HCT116 (cell line): Measurements from ENCODE around the gene HTR2C. TPM values are rescaled to one million over a fixed set of nuclear protein-coding genes. Genes with fewer than 3 reads are reported as not detected.
A peak's percentile ranks its signal among the peaks of the same experiment; 100 is the strongest.

Experiments used
- ATAC-seq: fragments of 200-7000 bp; cut with Tn5 transposase; 2 replicates; pipeline ENCODE4 v1.9.1; 2020; ENCODE audit warnings: mild to moderate bottlenecking, moderate library complexity
- BruUV-seq: library from RNA; stranded (reverse); fragments of 400-500 nt; replicated peaks from 2 replicates; lab custom pipeline; 2021; lab: Mats Ljungman, UMichigan
- CTCF ChIA-PET: fragments of 300-600 bp; sonication (Branson Sonifier 250); formaldehyde crosslinking; loops from one replicate; lab custom pipeline; 2021; ENCODE audit warnings: antibody characterized with exemption; lab: Charles Lee
- POLR2A ChIA-PET: fragments of 300-600, 350-600 bp; sonication (Branson Sonifier 250); formaldehyde crosslinking; loops from one replicate; lab custom pipeline; 2021; ENCODE audit warnings: antibody characterized with exemption; lab: Charles Lee
- RAD21 ChIA-PET, 2 experiments: fragments of 300-600 bp; sonication (Branson Sonifier 250); formaldehyde crosslinking; loops; one replicate each; lab custom pipeline; 2023; ENCODE audit warnings: low total read pairs in 2 of 2; ENCODE audit not compliant: uncharacterized antibody in 2 of 2, unreplicated experiment in 2 of 2, low non-redundant PET in 1 of 2; lab: Charles Lee
- DNase-seq: peaks from one replicate; pipeline ENCODE4 v3.0.0-alpha.2; 2010; ENCODE audit warnings: low read depth, low spot score
- H2AFZ ChIP-seq: fragments of 200-600 bp; shearing (Covaris generic), sonication (generic); 2 replicates; pipeline ENCODE4 v1.6.1; 2017; ENCODE audit warnings: low read depth, mixed run types, mixed read lengths, antibody characterized with exemption, low read length; ENCODE audit not compliant: poor library complexity, severe bottlenecking
- H3K27ac ChIP-seq: 2 replicates; pipeline ENCODE4 v1.5.1; 2012; ENCODE audit warnings: low read depth, low read length
- H3K27me3 ChIP-seq: fragments of 200-600 bp; sonication (generic); 2 replicates; pipeline ENCODE4 v1.6.1; 2016; ENCODE audit warnings: mixed run types, low read length, mixed read lengths; ENCODE audit not compliant: insufficient read depth
- H3K36me3 ChIP-seq, 2 experiments: fragments of 200-500 bp in 1 of 2; fragments of 200-600 bp in 1 of 2; sonication (Bioruptor generic) in 1 of 2; sonication (generic) in 1 of 2; 2 replicates each; pipeline versions ENCODE4 v1.5.1 to v1.6.1; 2014 to 2016; ENCODE audit warnings: low read length in 2 of 2, inconsistent platforms in 1 of 2, mixed read lengths in 1 of 2, mixed run types in 1 of 2; ENCODE audit not compliant: insufficient read depth in 2 of 2, control insufficient read depth in 1 of 2
- H3K4me1 ChIP-seq, 2 experiments: fragments of 200-600 bp in 1 of 2; sonication (generic) in 1 of 2; 2 replicates each; pipeline versions ENCODE4 v1.5.1 to v1.6.1; 2012 to 2017; ENCODE audit warnings: low read length in 2 of 2, inconsistent platforms in 1 of 2, mild to moderate bottlenecking in 1 of 2, mixed read lengths in 1 of 2, mixed run types in 1 of 2, moderate library complexity in 1 of 2; ENCODE audit not compliant: insufficient read depth in 2 of 2, control insufficient read depth in 1 of 2
- H3K4me2 ChIP-seq: fragments of 200-600 bp; sonication (generic); 2 replicates; pipeline ENCODE4 v1.6.1; 2017; ENCODE audit warnings: mixed run types, low read length, mixed read lengths
- H3K4me3 ChIP-seq, 2 experiments: fragments of 200-600 bp in 1 of 2; sonication (generic) in 1 of 2; replicated peaks in 1 of 2; 2 replicates each; pipeline ENCODE4 v1.5.1; 2011 to 2016; ENCODE audit warnings: low read length in 2 of 2, control low read depth in 1 of 2, low read depth in 1 of 2, mild to moderate bottlenecking in 1 of 2, mixed read lengths in 1 of 2, mixed run types in 1 of 2
- H3K79me2 ChIP-seq: fragments of 200-600 bp; sonication (generic); 2 replicates; pipeline ENCODE4 v1.6.1; 2017; ENCODE audit warnings: mild to moderate bottlenecking, mixed run types, low read length, moderate library complexity, mixed read lengths; ENCODE audit not compliant: insufficient read depth
- H3K9ac ChIP-seq: fragments of 200-600 bp; sonication (generic); 2 replicates; pipeline ENCODE4 v1.6.1; 2016; ENCODE audit warnings: low read length, mixed read lengths
- H3K9me2 ChIP-seq: fragments of 200-600 bp; sonication (generic), shearing (Covaris generic); 2 replicates; pipeline ENCODE4 v1.6.1; 2017; ENCODE audit warnings: mixed run types, mild to moderate bottlenecking, moderate library complexity; ENCODE audit not compliant: insufficient read depth
- H3K9me3 ChIP-seq, 2 experiments: fragments of 200-500 bp in 1 of 2; fragments of 200-600 bp in 1 of 2; sonication (Bioruptor generic) in 1 of 2; sonication (generic) in 1 of 2; 2 replicates each; pipeline ENCODE4 v1.6.1; 2014 to 2017; ENCODE audit warnings: low read length in 2 of 2, mixed read lengths in 2 of 2, inconsistent platforms in 1 of 2, low read depth in 1 of 2, mild to moderate bottlenecking in 1 of 2, mixed run types in 1 of 2, moderate library complexity in 1 of 2; ENCODE audit not compliant: control insufficient read depth in 1 of 2, insufficient read depth in 1 of 2
- H4K20me1 ChIP-seq: fragments of 200-600 bp; sonication (generic), shearing (Covaris generic); 2 replicates; pipeline ENCODE4 v1.6.1; 2017; ENCODE audit warnings: mixed run types, mild to moderate bottlenecking, moderate library complexity; ENCODE audit not compliant: insufficient read depth
- CEBPB ChIP-seq: IDR thresholded peaks from 2 replicates; pipeline ENCODE4 v1.6.1; 2012; ENCODE audit warnings: low read depth
- EZH2 ChIP-seq: fragments of 200-600 bp; sonication (generic); IDR thresholded peaks from 2 replicates; pipeline ENCODE4 v1.6.1; 2017; ENCODE audit warnings: antibody characterized with exemption, mixed run types
- FOSL1 ChIP-seq: IDR thresholded peaks from 2 replicates; pipeline ENCODE4 v1.6.1; 2012; ENCODE audit warnings: low read depth
- JUND ChIP-seq: IDR thresholded peaks from 2 replicates; pipeline ENCODE4 v1.6.1; 2012
- POLR2AphosphoS5 ChIP-seq: IDR thresholded peaks from 2 replicates; pipeline ENCODE4 v1.6.1; 2011; ENCODE audit warnings: mild to moderate bottlenecking, low read depth, low read length, moderate library complexity
- RAD21 ChIP-seq: IDR thresholded peaks from 2 replicates; pipeline ENCODE4 v1.6.1; 2012; ENCODE audit warnings: low read depth, mild to moderate bottlenecking
- SIN3A ChIP-seq: IDR thresholded peaks from 2 replicates; pipeline ENCODE4 v1.6.1; 2012; ENCODE audit warnings: low read depth
- SP1 ChIP-seq: IDR thresholded peaks from 2 replicates; pipeline ENCODE4 v1.6.1; 2012; ENCODE audit warnings: low read depth
- SRF ChIP-seq: IDR thresholded peaks from 2 replicates; pipeline ENCODE4 v1.6.1; 2012; ENCODE audit warnings: low read depth
- TCF7L2 ChIP-seq: IDR thresholded peaks from 2 replicates; pipeline ENCODE4 v1.7.0; 2011; ENCODE audit warnings: borderline replicate concordance, inconsistent platforms; ENCODE audit not compliant: insufficient read depth, insufficient read length; ENCODE audit errors: extremely low read depth
- YY1 ChIP-seq: IDR thresholded peaks from 2 replicates; pipeline ENCODE4 v1.6.1; 2011; ENCODE audit warnings: low read length, low read depth, moderate library complexity, mild to moderate bottlenecking; ENCODE audit not compliant: insufficient replicate concordance; ENCODE audit errors: extremely low read depth
- ZNF274 ChIP-seq: fragments of 200-500 bp; sonication (Bioruptor generic); IDR thresholded peaks from 2 replicates; pipeline ENCODE4 v1.6.1; 2014; ENCODE audit warnings: mild to moderate bottlenecking, low read depth, low read length, inconsistent platforms
- intact Hi-C: fragments of 100-400 bp; cut with micrococcal nuclease; formaldehyde crosslinking; loops from 2 replicates; pipeline ENCODE4 v1.10.0; 2022
- total RNA-seq: library from RNA; stranded (reverse); gene quantifications from one replicate; pipeline ENCODE4 v1.2.1, GENCODE V29; 2021; ENCODE audit not compliant: unreplicated experiment
- TF ChIP-seq, protein P1 (sequence below): IDR thresholded peaks from 2 replicates; pipeline ENCODE4 v1.6.1; 2012
- TF ChIP-seq, protein P2 (sequence below): IDR thresholded peaks from 2 replicates; pipeline ENCODE4 v1.6.1; 2011; ENCODE audit warnings: mild to moderate bottlenecking, low read length, moderate library complexity; ENCODE audit not compliant: insufficient replicate concordance; ENCODE audit errors: extremely low read depth
- TF ChIP-seq, protein P3 (sequence below), 3 experiments: fragments of 200-600 bp in 1 of 3; sonication (generic) in 1 of 3; IDR thresholded peaks in 2 of 3; conservative IDR thresholded peaks in 1 of 3; 2 replicates each; pipeline ENCODE4 v1.5.1; 2012 to 2017; ENCODE audit warnings: low read depth in 2 of 3, low read length in 2 of 3, antibody characterized with exemption in 1 of 3, borderline replicate concordance in 1 of 3, control low read depth in 1 of 3, mild to moderate bottlenecking in 1 of 3, mixed read lengths in 1 of 3, mixed run types in 1 of 3, moderate library complexity in 1 of 3; ENCODE audit not compliant: insufficient read depth in 1 of 3

Gene HTR2C
- total RNA-seq, 1 experiment from 2014 or later: not detected

DNA sequence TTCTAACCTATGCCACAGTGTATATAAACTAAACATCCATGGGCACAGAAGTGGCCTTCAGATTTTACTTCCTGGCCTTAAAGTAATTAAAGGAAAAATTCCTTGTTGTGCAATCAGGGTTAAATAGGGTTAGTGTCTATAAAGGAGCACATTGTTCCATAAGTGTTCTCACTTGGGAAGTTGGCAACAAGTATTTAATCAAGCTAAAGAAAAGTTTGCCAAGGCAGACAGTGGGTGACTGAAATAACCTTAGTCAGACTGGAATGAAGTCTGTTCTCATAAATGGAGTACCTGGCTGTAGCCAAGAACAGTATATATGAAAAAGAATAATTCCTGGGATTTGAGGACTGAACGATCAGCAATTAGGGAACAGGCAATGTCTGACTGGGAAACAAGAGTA, 213.6 kb downstream of the HTR2C start:
- CTCF ChIA-PET: no interaction called here
- Histone ChIP-seq H4K20me1 (no peaks in the 10 kb centered on the region), H3K4me1 (peaks cover 9 to 29% of the 10 kb centered on the region in 2 experiments; a peak in 3 of 4 replicates), H3K27me3 (no peaks in the 10 kb centered on the region), H3K9ac (no peak overlapping the region), H3K4me2 (no peak overlapping the region), H3K36me3 (no peaks in the 10 kb centered on the region), H3K4me3 (no peak overlapping the region), H3K79me2 (no peaks in the 10 kb centered on the region), H3K27ac (no peak overlapping the region), H2AFZ (no peak overlapping the region), H3K9me3 (no peaks in the 10 kb centered on the region), H3K9me2 (no peaks in the 10 kb centered on the region)
- BruUV-seq: no TSS peak
- intact Hi-C loops: no loop called here
- no peak for ATAC-seq
- POLR2A ChIA-PET: no interaction called here
- RAD21 ChIA-PET: no interaction called here
- DNase-seq: no peak
- peak; percentile 39; the same call in 1 of the 2 replicates for TF ChIP-seq CEBPB
- TF ChIP-seq, protein P1, sequence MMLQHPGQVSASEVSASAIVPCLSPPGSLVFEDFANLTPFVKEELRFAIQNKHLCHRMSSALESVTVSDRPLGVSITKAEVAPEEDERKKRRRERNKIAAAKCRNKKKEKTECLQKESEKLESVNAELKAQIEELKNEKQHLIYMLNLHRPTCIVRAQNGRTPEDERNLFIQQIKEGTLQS: no peak

DNA sequence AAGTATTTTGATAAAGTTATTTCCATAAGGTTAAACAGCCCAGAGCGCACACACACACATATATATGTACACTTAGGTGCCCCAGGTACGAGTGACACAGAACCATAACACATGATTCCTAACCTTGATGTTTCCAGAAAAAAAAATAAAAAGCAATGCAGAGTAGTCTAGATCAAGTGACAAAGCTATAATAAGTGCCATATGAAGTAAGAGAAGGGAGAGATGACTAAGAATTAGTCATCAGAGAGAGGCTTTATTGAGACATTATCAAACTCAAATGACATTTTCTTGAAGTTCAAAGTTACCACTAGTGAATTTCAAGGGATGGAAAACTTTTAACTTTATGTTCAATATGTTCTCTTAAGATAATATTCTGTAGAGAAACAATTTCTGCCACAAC, 215.0 kb downstream of the HTR2C start:
- BruUV-seq: no TSS peak
- no peaks in the 10 kb centered on the region for H3K27me3 ChIP-seq
- H3K4me2 ChIP-seq: peak overlapping the region; percentile 54
- ChIA-PET RAD21 (no interaction called here), CTCF (no interaction called here), POLR2A (no interaction called here)
- H4K20me1 ChIP-seq: no peaks in the 10 kb centered on the region
- no peaks in the 10 kb centered on the region for H3K36me3 ChIP-seq
- ATAC-seq (peak; percentile 74), DNase-seq (peak; percentile 38)
- H3K9me2 ChIP-seq: no peaks in the 10 kb centered on the region
- no peak overlapping the region for H3K27ac ChIP-seq
- no peak overlapping the region for H3K9ac ChIP-seq
- intact Hi-C loops: no loop called here
- H3K4me1 ChIP-seq: peaks cover 9 to 29% of the 10 kb centered on the region in 2 experiments; a peak in 3 of 4 replicates
- H3K79me2 ChIP-seq: no peaks in the 10 kb centered on the region
- H2AFZ ChIP-seq: peak overlapping the region; percentile 26
- H3K9me3 ChIP-seq: no peaks in the 10 kb centered on the region
- no peak for TF ChIP-seq POLR2AphosphoS5
- TF ChIP-seq SIN3A: no peak
- TF ChIP-seq ZNF274: no peak
- TF ChIP-seq, protein P2, sequence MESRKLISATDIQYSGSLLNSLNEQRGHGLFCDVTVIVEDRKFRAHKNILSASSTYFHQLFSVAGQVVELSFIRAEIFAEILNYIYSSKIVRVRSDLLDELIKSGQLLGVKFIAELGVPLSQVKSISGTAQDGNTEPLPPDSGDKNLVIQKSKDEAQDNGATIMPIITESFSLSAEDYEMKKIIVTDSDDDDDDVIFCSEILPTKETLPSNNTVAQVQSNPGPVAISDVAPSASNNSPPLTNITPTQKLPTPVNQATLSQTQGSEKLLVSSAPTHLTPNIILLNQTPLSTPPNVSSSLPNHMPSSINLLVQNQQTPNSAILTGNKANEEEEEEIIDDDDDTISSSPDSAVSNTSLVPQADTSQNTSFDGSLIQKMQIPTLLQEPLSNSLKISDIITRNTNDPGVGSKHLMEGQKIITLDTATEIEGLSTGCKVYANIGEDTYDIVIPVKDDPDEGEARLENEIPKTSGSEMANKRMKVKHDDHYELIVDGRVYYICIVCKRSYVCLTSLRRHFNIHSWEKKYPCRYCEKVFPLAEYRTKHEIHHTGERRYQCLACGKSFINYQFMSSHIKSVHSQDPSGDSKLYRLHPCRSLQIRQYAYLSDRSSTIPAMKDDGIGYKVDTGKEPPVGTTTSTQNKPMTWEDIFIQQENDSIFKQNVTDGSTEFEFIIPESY: no peak
- peak; percentile 72 for TF ChIP-seq JUND
- peak; percentile 67 for TF ChIP-seq TCF7L2
- TF ChIP-seq, protein P3, sequence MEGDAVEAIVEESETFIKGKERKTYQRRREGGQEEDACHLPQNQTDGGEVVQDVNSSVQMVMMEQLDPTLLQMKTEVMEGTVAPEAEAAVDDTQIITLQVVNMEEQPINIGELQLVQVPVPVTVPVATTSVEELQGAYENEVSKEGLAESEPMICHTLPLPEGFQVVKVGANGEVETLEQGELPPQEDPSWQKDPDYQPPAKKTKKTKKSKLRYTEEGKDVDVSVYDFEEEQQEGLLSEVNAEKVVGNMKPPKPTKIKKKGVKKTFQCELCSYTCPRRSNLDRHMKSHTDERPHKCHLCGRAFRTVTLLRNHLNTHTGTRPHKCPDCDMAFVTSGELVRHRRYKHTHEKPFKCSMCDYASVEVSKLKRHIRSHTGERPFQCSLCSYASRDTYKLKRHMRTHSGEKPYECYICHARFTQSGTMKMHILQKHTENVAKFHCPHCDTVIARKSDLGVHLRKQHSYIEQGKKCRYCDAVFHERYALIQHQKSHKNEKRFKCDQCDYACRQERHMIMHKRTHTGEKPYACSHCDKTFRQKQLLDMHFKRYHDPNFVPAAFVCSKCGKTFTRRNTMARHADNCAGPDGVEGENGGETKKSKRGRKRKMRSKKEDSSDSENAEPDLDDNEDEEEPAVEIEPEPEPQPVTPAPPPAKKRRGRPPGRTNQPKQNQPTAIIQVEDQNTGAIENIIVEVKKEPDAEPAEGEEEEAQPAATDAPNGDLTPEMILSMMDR (IDR thresholded peaks at IDR 0.05 in 2 of 3, conservative IDR thresholded peaks at IDR 0.05 in 1 of 3; ENCODE audit: borderline replicate concordance in 1 of 3, insufficient read depth in 1 of 3, low read depth in 2 of 3, low read length in 2 of 3): no peak
- no peak for TF ChIP-seq YY1
- peak; percentile 55 for TF ChIP-seq SP1
- TF ChIP-seq EZH2: no peak
- no peak for TF ChIP-seq RAD21
- TF ChIP-seq FOSL1: peak; percentile 89
- TF ChIP-seq SRF: 0 out of 2 replicates have a peak, but pooled peaks have one; percentile 20
- TF ChIP-seq CEBPB: peak; percentile 66
- TF ChIP-seq, all 23 proteins: peak for 6
- no peak overlapping the region for H3K4me3 ChIP-seq
